ENCODE measurements around the gene OR5K3.
"Not testable (repeated sequence)": the region's sequence is repeated elsewhere in the genome, so short reads cannot be mapped to it uniquely, and the experiment has no call there.

OR5K3 gene

DNA sequence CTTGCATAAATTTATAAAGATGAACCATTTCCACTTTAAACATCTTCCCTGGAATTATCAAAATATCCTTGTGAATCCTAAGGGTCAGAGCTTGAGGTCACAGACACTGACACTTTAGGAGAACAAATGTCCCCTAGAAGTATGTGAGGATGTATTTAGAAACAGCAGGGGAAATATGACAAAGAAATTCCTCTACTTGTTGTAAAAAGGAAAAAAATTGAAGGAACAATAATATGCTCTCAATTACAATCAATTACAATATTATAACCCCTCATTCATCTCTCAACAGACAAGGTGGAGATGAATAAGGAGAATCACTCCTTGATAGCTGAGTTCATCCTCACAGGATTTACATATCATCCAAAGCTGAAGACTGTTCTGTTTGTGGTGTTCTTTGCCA lies at the start of gene OR5K3:
TSS of gene OR5K3 (plus strand) at position 301 of the 400 bp plus-strand sequence. CDS start at position 301, 0 bp downstream.
- DNase-seq = no peak

- no peak for DNase-seq
Observed at GRCh38 chr3:98341758-98342157, 48.7 kb upstream of the OR5K3 start.

DNA sequence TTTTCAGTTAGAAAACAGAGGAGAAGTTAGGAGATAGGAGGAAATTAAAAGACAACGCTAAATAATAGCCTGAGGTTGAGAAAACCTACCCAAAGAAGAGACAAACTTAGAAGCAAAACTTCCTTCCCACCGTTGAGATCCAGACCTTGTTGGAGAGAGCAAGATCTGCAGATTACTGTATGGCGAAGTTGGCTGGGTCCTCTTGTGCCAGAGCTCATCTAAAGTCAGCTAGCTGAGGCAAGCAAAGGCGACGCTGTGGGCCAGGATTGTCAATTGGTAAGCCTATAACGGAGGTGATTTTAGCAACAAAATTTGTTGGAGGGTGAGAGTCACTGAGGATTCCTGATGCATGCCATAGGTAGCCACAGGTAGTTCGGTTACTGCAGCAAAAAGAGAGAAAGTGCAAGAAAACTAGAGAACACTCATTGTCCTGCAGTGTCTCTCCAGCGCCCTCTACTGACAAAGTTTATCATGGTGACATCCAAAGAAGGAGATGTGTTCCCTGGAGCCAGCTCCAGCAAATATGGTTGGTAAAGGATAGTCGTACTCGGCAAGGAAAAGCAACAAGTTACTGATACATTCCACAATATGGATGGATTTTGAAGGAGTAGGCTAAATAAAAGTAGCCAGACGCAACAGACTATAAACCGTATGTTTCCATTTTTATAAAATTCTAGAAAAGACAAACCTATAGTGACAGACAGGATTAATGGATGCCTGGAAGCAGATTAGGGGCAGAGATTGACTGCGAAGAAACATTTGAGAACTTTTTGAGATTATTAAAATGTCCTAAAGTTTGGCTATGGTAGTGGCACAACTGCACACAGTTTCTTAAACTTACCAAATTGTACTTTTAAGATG lies 46.6 kb upstream of the OR5K3 start:
- peak; percentile 6 for DNase-seq

- DNase-seq = no peak
Observed at GRCh38 chr3:98350082-98350481, 40.4 kb upstream of the OR5K3 start.

- DNase-seq = no peak
Observed at GRCh38 chr3:98353554-98353953, 36.9 kb upstream of the OR5K3 start, which contains the start of gene OR5K4. Gene OR5K4, plus strand, starts transcription at chr3:98353854. Its CDS starts 0 bp downstream, at chr3:98353854.

- DNase-seq = no peak
Observed at GRCh38 chr3:98359250-98359649, 31.2 kb upstream of the OR5K3 start.

GRCh38 chr3:98359993-98360675 lies 30.3 kb upstream of the OR5K3 start:
- DNase-seq = no peak

DNA sequence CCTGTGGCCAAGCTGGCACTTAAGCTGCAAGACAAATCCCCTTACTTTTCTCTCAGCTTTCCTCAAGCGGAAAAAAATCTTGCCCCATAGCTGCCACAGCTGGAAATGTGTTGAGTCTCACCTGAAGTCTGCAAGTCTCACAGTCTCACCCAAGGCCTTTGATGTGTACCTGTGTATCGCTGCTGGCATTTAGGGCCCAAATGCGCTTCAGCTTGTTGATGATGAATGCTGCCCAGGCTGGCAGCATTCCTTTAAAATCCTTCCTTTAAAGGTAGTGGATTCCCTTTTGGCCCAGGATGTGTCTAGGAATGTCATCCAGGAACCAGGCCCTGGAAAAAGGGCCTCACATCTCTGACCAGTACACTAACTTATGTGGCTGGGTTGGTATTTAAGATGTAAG lies 29.8 kb upstream of the OR5K3 start:
- DNase-seq = no peak

DNA sequence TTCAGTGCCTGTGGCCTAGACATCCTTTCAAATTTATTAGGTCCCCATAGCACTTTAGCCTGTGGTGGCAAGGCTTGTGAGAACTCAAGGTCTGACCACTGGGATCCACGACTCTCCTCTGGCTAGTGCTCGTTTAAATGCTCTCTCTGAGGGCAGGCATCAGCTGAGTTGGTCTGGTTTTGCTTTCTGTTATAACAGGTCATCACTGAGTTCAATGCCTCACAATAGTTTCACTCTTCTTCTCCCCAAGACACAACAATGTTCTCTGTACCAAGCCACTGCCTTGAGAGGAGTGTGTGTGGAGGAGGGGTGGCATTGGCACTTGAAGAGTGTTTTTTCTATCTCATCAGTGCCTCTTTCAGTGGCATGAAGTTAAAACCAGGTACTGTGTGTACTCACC lies 29.2 kb upstream of the OR5K3 start:
- DNase-seq = no peak

DNA sequence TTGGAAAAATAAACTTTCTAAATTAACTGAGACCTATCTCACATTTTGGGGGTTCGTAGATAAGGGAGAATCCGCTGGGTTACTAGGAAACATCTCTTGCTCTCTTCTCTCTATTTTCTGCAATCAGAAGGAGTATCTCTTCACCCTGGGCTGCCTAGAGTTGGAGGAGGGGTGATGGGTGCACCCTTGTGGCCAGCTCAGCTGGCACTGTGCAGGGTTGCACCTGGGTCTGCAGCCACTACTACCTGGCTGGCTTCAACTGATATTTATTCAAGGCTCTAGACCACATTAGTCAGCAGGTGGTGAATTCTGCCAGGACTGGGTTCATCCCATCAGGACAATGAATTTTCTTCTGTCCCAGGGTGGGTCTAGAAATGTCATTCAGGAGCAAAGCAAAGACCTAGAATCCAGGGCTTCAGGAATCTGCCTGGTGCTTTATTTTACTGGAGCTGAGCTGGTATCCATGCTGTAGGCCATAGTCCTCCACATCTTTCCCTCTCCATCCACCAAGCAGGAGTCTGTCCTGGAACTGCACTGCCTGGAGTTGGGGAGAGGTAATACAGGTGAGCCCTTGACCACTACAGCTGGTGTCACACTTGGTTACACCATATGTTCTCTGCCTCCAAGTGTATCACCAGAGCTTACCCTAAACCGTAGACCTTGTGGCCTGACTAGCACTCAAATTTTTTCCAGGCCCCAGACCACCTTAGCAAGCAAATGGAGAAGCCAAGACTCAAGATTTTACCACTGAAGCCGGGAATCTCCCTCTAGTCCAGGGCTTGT lies 22.8 kb upstream of the OR5K3 start:
- DNase-seq = no peak

DNA sequence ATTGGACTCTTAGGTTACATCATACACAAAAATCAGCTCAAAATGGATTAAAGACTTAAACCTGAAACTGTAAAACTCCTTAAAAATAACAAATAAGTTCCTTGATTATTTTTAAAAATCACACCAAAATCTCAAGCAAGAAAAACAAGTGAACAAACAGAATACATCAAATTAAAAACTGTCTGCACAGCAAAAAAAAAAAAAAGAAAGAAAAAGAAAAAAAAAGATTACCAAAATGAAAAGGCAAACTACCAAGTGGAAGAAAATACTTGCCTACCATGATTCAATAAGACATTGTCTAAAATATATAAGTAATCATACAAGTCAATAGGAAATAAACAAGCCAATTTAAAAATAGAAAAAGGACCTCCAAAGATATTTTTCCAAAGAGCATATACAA lies 19.3 kb upstream of the OR5K3 start:
- no peak for DNase-seq

GRCh38 chr3:98371853-98372252 lies 18.6 kb upstream of the OR5K3 start:
- DNase-seq = no peak

GRCh38 chr3:98372445-98372844 lies 18.0 kb upstream of the OR5K3 start:
- no peak for DNase-seq

DNA sequence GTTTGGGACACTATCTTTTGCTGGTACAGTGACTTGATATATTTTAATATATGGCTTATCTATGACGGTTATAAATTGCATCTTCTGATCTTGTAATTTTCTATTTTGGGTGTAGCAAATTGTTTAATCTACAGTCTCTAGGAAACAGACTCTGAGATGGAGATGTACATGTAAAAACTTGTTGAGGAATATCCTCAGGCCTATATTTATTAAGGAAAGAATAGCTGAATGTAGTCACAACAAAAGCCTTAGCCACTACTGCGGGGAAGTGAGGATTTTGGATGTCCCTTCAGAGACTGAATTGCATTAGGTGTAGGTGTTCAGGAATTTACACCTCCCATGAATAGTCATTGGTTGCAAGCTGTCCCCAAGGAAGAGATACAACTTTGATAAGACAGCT lies 13.8 kb upstream of the OR5K3 start:
- no peak for DNase-seq

GRCh38 chr3:98388147-98388546 lies 2.3 kb upstream of the OR5K3 start:
- no peak for DNase-seq

GRCh38 chr3:98395101-98395500 lies 4.6 kb downstream of the OR5K3 start:
- DNase-seq = no peak

GRCh38 chr3:98396482-98396881 lies 6.0 kb downstream of the OR5K3 start:
- DNase-seq = not testable (repeated sequence)

DNA sequence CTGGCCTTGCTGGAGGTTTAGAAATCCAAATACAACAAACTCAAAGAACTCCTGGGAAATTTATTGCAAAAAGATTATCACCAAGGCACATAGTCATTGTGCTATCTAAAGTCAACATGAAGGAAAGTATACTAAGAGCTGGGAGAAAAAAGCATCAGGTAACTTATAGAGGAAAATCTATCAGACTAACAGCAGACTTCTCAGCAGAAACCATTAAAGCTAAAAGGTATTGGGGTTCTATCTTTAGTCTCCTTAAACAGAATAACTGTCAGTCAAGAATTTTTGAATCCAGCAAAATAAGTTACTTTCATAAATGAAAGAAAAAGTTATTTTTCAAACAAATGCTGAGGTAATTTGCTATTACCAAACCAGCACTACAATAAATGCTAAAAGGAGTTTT lies 8.0 kb downstream of the OR5K3 start:
- no peak for DNase-seq

- DNase-seq = no peak
Observed at GRCh38 chr3:98402507-98402906, 12.0 kb downstream of the OR5K3 start.

- no peak for DNase-seq
Observed at GRCh38 chr3:98404010-98404409, 13.5 kb downstream of the OR5K3 start.

DNA sequence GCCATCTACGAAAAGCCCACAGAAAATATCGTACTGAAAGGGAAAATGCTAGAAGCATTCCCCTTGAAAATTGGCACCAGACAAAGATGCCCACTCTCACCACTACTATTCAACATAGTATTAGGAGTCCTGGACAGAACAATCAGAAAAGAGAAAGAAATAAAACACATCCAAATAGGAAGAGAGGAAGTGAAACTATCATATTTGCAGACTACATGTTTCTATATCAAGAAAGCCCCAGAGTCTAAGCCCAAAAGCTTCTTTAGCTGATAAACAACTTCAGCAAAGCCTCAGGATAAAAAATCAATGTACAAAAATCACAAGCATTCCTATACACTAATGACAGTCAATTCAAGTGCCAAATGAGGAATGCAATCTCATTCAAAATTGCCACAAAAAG lies 15.6 kb downstream of the OR5K3 start:
- DNase-seq = no peak

DNA sequence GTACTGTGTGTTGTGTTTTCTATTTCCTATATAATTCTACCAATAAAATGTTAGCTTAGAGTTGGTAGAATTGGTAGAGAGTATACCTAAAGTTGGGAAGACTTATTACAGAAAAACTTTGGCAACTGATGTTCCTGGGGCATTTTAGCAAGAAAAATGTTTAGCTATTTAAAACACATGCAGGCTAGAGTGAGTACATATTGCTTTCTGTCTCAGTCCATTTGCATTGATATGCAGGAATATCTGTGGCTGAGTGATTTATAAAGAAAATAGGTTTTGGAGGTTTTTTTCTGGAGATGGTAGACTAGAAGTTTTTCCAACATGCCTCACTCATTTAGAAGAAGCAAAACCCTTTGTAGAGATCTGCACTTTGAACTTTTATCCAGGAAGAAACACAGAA lies 42.1 kb downstream of the OR5K3 start:
- no peak for DNase-seq

DNA sequence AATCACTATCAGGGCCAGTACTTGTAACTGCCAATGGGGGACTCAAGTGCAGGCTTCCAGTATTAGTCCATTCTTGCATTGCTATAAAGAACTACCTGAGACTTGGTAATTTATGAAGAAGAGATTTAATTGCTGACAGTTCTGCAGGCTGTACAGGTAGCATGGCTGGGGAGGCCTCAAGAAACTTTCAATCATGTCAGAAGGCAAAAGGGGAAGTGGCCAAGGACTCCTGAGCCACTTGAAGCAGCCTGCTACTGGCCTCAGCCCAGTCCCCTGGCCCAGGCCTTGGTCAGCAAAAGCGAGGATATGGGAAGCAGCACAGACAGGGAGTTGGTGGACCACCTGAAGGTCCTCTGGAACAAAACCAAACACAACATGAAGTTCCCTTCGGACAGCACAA lies 43.3 kb downstream of the OR5K3 start:
- DNase-seq = no peak

- DNase-seq = no peak
Observed at GRCh38 chr3:98434412-98434811, 43.9 kb downstream of the OR5K3 start.
